Stimulated activated CD8-positive, alpha-beta memory T cell treated with anti-CD3 and anti-CD28 coated beads, Interleukin-2, amount 100 ng/mL, for 48 hours (primary cell): ENCODE data around the gene PLEKHM3.

Experiments
- DNase-seq, 2 donors: peaks; one replicate each; pipeline ENCODE4 v3.0.0-alpha.2; 2020; ENCODE audit warnings: low read depth in 2 of 2

Gene PLEKHM3

GRCh38 chr2:207990784-207991183 lies 34.5 kb downstream of the PLEKHM3 start:
- DNase-seq: no peak

DNA sequence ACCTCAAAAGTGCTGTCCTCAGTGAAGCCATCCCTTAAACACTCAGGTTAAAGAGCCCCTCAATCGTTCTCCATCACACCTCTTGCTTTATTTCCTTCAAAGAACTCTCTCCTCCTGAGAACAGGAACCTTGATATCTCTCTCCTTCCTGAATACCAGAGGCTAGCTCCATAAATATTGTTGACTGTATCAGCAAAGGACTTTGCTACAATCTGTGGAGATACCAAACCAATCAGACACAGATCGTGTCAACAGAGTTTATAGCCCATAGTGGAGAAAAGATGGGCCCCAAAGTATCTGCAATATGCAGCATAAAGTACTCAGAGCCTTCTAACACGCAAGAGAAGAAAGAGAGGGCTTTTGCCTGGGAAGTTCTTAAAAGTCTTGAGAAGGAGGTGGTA lies 36.4 kb downstream of the PLEKHM3 start:
- DNase-seq: no peak

DNA sequence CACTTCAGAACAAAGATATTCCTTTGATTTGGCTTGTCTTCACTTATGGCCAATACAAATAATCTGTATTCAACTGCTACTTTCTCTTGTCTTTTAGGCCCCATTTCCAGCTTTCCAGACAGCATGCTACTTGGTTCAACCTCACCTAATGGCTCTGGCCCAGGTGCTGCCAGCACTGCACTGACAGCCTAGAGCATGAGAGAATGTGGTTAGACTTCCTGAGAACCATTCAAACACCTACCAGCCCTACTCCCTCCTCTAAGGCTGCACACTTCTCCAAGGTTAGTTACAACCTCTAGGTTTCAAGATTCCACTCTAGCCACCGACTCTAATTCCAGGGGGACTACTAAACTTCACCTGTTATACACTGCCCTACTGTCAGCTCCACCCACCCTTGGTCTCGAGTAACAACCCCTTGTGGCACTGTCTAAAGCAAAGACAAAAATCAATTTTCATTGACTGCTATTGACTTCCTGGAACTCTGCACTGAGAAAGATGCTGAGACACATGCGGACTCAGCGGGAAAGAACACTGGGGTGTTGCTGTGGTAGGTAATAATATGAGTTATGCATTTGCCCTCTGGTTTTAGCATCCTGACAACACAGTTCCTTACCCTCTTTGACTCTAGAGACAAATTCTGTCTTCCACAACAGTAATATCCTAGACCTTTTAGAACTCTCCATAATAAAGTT lies 38.2 kb downstream of the PLEKHM3 start:
- DNase-seq: no peak

GRCh38 chr2:207984765-207985480 lies 40.4 kb downstream of the PLEKHM3 start:
- no peak for DNase-seq

GRCh38 chr2:207983641-207984042 lies 41.7 kb downstream of the PLEKHM3 start:
- DNase-seq: no peak

DNA sequence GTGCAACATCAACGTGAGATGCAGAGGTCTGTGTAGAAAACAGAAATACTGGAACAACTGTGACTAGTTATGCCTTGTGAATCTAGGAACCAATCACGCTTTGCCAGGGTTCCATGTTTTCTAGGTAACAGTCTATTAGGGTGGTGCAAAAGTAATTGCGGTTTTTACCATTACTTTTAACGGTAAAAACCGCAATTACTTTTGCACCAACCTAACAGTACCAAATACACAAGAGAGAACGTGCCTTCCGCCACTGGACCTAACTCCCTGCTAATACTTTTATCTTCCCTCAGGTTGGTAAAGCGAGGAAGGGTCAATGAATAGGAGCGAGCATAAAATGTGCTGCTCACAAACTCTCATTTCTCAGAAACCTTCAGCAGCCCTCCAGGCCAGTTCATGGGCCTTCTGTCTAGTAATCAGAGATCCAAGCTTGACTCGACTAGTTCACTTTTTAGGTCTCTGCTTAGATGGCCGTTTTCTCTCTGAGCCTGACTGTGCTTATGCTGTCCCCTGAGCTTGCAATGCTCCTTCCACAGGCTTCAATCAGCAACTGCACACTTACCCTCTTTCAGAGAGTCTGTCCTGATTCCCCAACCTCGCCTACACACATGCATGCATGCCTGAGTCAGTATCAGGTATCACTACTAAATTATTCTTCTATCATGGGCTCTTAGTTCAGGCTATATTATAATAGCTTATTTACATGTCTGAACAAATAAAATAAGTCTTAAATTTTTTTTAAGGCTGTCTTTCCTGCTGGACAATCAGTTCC lies 47.0 kb downstream of the PLEKHM3 start:
- DNase-seq: no peak

DNA sequence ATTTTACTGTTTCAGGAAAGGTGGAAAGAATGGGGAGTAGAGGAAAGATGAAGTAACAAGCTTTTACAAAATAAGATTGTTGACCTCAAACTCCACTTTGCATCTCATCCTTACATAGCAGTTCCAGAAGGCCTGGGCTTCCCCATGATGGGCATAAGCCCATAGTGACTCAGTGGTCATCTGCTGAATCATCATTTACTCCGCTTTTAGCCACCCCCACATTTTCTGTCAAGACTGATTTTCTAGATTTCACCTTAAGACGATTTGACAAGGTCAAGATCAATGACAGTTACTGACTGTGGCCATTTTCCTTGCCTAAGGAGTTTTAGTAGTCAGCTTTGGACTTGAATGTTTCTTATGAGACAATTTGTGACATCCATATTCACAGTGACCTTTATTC lies 49.4 kb downstream of the PLEKHM3 start:
- DNase-seq: no peak

GRCh38 chr2:207974216-207974605 lies 51.1 kb downstream of the PLEKHM3 start:
- no peak for DNase-seq

DNA sequence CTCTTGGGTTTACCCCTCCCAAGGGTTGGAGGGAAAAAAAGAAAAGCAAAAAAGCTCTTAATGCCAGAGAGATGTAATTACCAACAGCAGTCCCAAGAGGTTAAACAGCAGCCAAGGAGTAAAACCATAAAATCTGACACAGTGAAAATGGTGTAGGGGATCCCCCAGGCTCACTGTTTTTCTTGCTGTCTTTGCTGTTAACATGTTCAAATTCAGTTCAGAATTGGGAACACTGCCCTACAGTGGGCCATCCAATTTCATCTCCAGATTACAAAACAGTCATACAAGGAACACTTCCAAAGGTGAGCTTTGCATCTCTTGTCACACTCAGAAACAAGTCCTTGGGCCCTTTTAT lies 54.5 kb downstream of the PLEKHM3 start:
- no peak for DNase-seq

DNA sequence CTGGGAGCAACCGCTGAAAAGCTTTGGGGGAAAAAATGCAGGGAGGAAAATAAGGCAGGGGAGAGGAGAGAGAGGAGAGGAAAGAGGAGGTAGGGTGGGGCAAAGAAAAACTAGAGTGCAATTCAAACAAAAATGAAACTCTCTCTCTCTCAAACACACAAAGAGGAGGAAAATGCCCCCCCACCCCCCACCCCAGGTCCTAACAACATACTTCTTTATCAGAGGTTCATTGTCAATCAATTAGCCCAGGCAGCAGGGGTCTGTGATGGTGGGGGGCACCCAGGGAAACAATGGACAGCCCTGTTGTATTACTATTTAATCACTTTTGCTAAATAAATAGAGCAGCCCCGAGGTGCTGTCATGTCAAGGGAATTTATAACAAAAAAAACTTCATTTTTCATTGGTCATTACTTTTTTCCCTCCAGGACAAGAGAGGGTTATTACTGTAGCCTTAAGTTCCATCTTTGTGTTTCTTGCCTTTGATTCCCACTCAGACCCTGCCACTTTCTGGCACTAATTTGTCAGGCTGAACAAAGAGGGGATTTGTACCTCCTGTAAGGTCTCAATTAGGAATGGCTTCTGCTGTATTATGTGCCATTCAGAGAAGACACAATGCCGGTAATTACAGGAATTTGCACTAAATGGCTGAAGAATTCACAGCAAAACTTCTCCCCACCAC lies 55.0 kb downstream of the PLEKHM3 start:
- DNase-seq: no peak

DNA sequence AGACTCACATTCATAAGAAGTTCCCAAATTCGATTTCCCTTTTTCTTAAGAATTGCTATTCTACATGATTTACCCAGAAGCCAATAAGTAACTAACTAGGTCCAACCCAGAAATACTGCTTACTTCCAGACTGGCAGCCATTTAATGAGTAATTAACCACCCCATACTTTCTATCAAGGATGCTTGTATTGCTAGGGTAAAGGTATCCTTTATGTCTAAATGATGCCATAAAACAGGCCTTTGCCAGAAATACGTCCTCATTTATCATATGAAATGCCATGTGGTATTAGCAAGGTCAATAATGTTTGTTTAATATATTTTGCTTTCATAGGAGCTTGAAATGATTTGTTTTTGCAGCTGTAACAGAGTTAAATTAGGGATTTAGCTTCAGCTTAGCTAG lies 56.1 kb downstream of the PLEKHM3 start:
- no peak for DNase-seq

- no peak for DNase-seq
These were observed 58.2 kb downstream of the PLEKHM3 start for GRCh38 chr2:207967121-207967520.

- no peak for DNase-seq
These were observed 64.4 kb downstream of the PLEKHM3 start for GRCh38 chr2:207960911-207961310.

GRCh38 chr2:207960090-207960489 lies 65.2 kb downstream of the PLEKHM3 start:
- DNase-seq: no peak

DNA sequence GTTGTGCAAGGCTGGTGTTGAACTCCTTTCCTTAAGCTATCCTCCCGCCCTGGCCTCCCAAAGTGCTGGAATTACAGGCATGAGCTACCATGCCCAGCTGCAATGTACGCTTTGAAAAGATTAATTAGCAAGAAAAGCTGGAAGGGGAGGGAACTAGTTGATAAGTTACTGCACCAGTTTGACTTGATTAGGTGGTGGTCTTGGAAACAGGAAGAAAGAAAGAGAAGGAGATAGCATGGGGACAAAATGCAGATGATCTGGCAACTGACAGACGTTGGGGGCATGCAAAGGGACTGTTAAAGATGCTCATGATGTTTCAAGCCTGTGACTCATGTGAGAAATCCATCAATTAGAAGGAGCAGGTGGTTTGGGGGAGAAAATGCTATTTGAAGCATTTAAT lies 68.6 kb downstream of the PLEKHM3 start:
- DNase-seq: no peak

DNA sequence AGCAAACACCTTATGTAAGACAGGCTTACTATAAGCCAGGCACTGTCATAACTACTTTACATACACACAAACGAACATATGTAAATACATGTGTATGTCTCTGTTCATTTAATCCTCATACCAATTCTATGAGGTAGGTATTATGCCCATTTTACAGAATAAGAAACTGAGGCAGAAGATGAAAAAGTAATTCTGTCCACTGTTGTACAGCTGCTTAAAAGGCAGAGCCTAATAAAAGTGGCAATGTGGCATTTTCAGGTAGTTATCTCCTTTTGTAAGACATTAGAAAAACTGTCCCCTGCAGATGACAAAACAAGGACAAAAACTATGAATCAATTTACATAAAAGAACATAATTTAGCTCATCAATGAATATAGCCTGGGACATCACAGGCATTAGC lies 69.9 kb downstream of the PLEKHM3 start:
- DNase-seq: no peak

- DNase-seq: no peak
These were observed 72.0 kb downstream of the PLEKHM3 start for GRCh38 chr2:207953354-207953753.

DNA sequence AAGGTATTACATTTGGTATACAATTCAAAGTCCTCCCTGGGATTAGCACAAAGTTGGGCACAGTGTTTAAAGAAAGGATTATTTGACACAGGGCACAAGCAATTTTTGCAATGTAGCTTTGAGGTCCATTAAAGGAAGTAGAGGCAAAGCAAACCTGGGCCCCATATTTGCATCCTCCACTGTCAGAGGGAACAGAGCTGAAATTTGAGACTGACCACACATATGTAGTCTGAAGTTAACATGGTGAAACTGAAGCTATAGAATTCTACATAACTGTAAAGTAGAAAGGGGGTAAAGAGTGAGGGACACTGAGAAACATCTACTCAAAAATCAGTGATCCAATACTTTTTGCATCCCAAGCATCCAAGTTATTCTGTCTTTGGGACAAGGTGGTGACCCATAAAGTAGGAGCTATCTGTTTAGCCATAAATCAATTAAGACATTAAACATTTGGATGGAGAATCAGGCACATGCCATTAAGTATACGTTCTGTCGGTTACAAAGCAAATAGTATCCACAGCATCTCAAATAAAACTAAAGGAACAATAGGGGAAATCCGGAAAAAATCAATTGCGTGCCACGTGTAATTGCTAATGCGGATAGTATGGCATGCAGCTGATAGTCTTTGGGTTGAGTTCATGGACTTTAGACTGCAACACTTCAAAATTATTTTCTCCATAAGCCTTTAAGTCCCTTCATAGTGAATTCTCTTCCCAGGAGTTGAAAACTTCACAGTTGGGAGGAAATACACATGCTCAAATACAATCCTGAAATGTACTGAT lies 72.6 kb downstream of the PLEKHM3 start:
- no peak for DNase-seq

GRCh38 chr2:207951734-207952470 lies 73.4 kb downstream of the PLEKHM3 start:
- no peak for DNase-seq

DNA sequence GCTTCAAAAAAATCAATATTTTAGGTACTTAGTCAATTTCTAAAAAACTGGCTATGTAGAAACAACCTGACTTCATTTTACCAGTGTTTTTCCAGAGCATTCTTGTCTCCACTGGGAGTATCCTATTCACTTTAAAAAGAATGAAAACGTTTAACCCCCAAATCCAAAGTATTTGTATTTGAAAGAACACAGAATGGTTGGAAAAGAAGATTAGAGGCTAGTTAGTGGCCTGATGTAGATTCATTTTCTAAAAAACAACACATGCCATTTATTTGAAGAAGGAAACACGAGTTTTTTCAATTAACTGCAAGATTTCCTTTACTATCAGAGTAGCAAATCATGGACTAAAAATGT lies 74.6 kb downstream of the PLEKHM3 start:
- DNase-seq: no peak
